ENCODE results near the gene STK33. TPM values are rescaled to one million over a fixed set of nuclear protein-coding genes. Genes with fewer than 3 reads are reported as not detected.

The STK33 gene
- total RNA-seq, 1 donor from 2014 or later = 0.62 TPM

GRCh38 chr11:8359521-8359920 is 234.5 kb downstream of the STK33 start:
- Mint-ChIP-seq H3K27ac (no peak overlapping the region), H3K9me3 (no peaks in the 10 kb centered on the region), H3K36me3 (ENCODE audit: low read depth) (no peaks in the 10 kb centered on the region), H3K27me3 (ENCODE audit: insufficient read depth) (peaks cover 11% of the 10 kb centered on the region), H3K4me1 (ENCODE audit: low read depth) (no peaks in the 10 kb centered on the region), H3K4me3 (no peak overlapping the region)
- intact Hi-C loops (cut with micrococcal nuclease) = no loop called here
- no peak for DNase-seq (ENCODE audit: low spot score)

GRCh38 chr11:8357891-8358566 is 236.0 kb downstream of the STK33 start:
- Mint-ChIP-seq H3K9me3 (no peaks in the 10 kb centered on the region), H3K4me3 (no peak overlapping the region), H3K27me3 (ENCODE audit: insufficient read depth) (peaks cover 16% of the 10 kb centered on the region), H3K27ac (no peak overlapping the region), H3K36me3 (ENCODE audit: low read depth) (no peaks in the 10 kb centered on the region), H3K4me1 (ENCODE audit: low read depth) (no peaks in the 10 kb centered on the region)
- no peak for DNase-seq (ENCODE audit: low spot score)
- intact Hi-C loops (cut with micrococcal nuclease) = no loop called here

DNA sequence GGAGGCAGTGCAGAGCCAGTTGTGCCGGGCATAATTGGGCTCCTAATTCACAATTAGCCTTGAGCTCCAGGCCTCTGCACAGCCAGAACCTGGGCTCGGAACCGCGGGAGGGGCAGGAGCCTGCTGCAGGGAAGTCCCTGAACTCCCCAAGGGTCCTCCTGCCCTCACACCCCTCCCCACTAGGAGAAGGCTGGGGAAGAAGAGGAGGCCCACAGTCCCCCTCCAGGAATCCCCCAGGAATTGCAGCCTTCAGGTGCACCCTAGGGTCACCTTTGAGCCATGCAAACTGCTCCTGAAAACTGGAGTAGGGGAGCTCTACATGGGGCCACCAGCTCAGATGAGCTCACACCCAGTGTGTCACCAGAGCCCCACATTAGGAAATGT is 236.5 kb downstream of the STK33 start:
- intact Hi-C loops (cut with micrococcal nuclease) = no loop called here
- Mint-ChIP-seq H3K9me3 (no peaks in the 10 kb centered on the region), H3K4me1 (ENCODE audit: low read depth) (no peaks in the 10 kb centered on the region), H3K4me3 (no peak overlapping the region), H3K27ac (no peak overlapping the region), H3K27me3 (ENCODE audit: insufficient read depth) (peaks cover 14% of the 10 kb centered on the region), H3K36me3 (ENCODE audit: low read depth) (no peaks in the 10 kb centered on the region)
- DNase-seq (ENCODE audit: low spot score) = no peak

DNA sequence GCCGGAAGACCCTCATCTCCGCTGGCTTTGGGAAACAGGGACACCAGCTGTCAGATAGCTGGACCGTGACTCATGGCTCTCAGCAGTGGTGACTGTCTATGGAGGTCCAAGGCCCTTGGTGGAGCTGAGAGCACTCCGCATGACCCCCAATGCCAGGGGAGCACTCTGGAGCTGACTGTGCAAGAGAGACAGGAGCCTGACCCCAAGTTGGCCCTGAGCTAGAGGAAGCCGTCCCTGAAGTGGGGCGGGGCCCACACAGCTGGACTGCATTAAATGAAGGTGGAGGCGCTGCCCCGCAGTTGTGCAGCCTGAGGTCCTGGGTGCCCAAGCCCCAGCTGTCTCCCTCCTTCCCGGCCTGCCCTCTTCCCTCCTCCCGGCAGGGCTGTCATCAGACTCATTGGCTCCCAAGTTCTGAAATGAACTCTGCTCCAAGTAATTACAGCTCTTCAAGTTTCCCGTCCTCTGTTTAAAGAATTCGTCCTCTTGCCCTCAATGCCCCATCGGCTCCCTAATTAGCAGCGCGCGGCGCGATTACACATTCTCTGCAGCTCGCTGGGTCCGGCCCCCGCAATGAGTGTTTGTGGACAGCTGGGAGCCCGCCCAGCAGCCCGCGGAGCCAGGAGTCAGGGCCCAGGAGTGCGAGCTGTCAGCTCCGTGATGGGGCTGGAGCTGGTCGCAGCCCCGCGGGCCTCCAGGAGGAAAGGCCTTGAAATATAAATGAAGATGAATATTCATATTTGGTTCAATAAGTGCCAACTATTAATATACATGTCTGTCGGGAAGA is 237.1 kb downstream of the STK33 start:
- no peaks in the 10 kb centered on the region for H3K36me3 Mint-ChIP-seq (ENCODE audit: low read depth)
- DNase-seq (ENCODE audit: low spot score) = no peak
- no peaks in the 10 kb centered on the region for H3K9me3 Mint-ChIP-seq
- intact Hi-C loops (cut with micrococcal nuclease) = no loop called here
- no peaks in the 10 kb centered on the region for H3K4me1 Mint-ChIP-seq (ENCODE audit: low read depth)
- H3K27ac Mint-ChIP-seq = no peak overlapping the region
- peaks cover 14% of the 10 kb centered on the region for H3K27me3 Mint-ChIP-seq (ENCODE audit: insufficient read depth)
- H3K4me3 Mint-ChIP-seq = no peak overlapping the region

- H3K4me3 Mint-ChIP-seq = no peak overlapping the region
- no peak for DNase-seq (ENCODE audit: low spot score)
- peaks cover 11% of the 10 kb centered on the region for H3K27me3 Mint-ChIP-seq (ENCODE audit: insufficient read depth)
- no peak overlapping the region for H3K27ac Mint-ChIP-seq
- no peaks in the 10 kb centered on the region for H3K36me3 Mint-ChIP-seq (ENCODE audit: low read depth)
- intact Hi-C loops (cut with micrococcal nuclease) = no loop called here
- H3K9me3 Mint-ChIP-seq = no peaks in the 10 kb centered on the region
- H3K4me1 Mint-ChIP-seq (ENCODE audit: low read depth) = no peaks in the 10 kb centered on the region
Measured at GRCh38 chr11:8356216-8356615, 237.8 kb downstream of the STK33 start.

DNA sequence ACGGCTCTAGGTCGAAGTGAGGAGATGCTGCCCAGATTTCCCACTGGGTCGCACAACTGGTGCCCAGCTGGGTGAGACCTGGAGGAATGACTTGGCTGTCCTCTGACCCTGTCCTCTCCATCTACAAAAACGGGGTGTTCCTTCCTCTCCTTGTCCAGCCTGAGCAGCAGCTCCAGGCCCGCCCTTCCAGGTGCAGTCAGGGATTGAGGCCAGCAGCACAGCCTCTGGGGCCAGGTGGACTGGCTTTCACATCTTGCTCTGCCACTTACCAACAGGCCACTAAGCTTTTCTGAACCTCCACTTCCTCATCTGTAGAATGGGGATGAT is 238.6 kb downstream of the STK33 start:
- H3K27ac Mint-ChIP-seq = no peak overlapping the region
- H3K27me3 Mint-ChIP-seq (ENCODE audit: insufficient read depth) = peaks cover 11% of the 10 kb centered on the region
- no peak overlapping the region for H3K4me3 Mint-ChIP-seq
- DNase-seq (ENCODE audit: low spot score) = no peak
- H3K9me3 Mint-ChIP-seq = no peaks in the 10 kb centered on the region
- no peaks in the 10 kb centered on the region for H3K4me1 Mint-ChIP-seq (ENCODE audit: low read depth)
- H3K36me3 Mint-ChIP-seq (ENCODE audit: low read depth) = no peaks in the 10 kb centered on the region
- intact Hi-C loops (cut with micrococcal nuclease) = no loop called here

DNA sequence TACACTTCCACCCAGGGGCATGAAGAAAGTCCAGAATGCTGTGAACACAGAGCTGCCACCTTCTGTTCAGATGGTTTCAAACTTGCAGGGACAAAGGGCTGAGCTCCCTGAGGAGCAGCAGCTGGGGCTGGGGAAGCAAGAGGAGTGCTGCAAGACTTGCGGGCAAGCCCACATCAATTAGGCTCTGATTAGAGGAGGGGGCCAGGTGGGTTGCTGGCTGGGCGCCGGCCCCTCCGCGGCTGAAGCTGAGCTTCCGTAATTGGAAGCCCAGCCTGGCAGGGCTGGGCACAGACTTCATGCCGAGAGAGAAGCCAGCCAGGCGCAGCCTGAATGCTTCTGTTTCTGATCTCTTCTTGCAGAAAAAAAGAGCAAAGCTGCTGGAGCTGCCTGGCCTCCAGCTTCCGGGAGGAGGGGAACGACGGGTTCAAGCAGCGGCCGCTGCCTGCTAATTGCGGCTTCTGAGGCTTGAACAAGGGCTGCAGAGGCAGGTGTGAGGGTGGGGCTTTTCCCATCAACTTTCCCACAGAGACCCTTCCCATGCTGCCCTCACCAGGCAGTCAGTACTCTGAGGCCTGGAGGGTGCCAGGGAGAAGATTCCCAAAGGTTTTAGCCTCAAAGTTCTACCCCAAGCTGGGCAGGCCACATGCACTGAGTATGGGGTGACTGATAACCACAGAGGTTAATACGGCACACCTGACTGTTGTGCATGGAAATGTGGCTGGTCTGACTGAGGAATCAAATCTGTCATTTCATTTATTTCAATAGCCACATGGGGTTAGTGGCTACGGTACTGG is 239.2 kb downstream of the STK33 start:
- DNase-seq (ENCODE audit: low spot score) = no peak
- no peaks in the 10 kb centered on the region for H3K4me1 Mint-ChIP-seq (ENCODE audit: low read depth)
- H3K36me3 Mint-ChIP-seq (ENCODE audit: low read depth) = no peaks in the 10 kb centered on the region
- intact Hi-C loops (cut with micrococcal nuclease) = no loop called here
- H3K9me3 Mint-ChIP-seq = no peaks in the 10 kb centered on the region
- no peak overlapping the region for H3K4me3 Mint-ChIP-seq
- H3K27ac Mint-ChIP-seq = no peak overlapping the region
- H3K27me3 Mint-ChIP-seq (ENCODE audit: insufficient read depth) = peaks cover 11% of the 10 kb centered on the region

GRCh38 chr11:8352876-8353505 is 241.0 kb downstream of the STK33 start:
- Mint-ChIP-seq H3K4me3 (no peak overlapping the region), H3K36me3 (ENCODE audit: low read depth) (no peaks in the 10 kb centered on the region), H3K27ac (no peak overlapping the region)

GRCh38 chr11:8352103-8352875 is 241.7 kb downstream of the STK33 start:
- no peak overlapping the region for H3K4me3 Mint-ChIP-seq
- intact Hi-C loops (cut with micrococcal nuclease) = no loop called here

More at GRCh38 chr11:8352876-8353505, 241.0 kb downstream of the STK33 start:
- Mint-ChIP-seq H3K9me3 (peaks cover 3% of the 10 kb centered on the region), H3K4me1 (ENCODE audit: low read depth) (no peaks in the 10 kb centered on the region), H3K27me3 (ENCODE audit: insufficient read depth) (peaks cover 11% of the 10 kb centered on the region)
- no peak for DNase-seq (ENCODE audit: low spot score)
- intact Hi-C loops (cut with micrococcal nuclease) = no loop called here

GRCh38 chr11:8351223-8351622 is 242.8 kb downstream of the STK33 start:
- Mint-ChIP-seq H3K4me3 (no peak overlapping the region), H3K9me3 (peaks cover 6% of the 10 kb centered on the region), H3K27ac (no peak overlapping the region), H3K4me1 (ENCODE audit: low read depth) (no peaks in the 10 kb centered on the region), H3K27me3 (ENCODE audit: insufficient read depth) (peaks cover 11% of the 10 kb centered on the region), H3K36me3 (ENCODE audit: low read depth) (no peaks in the 10 kb centered on the region)
- no peak for DNase-seq (ENCODE audit: low spot score)
- intact Hi-C loops (cut with micrococcal nuclease) = no loop called here

More at GRCh38 chr11:8352103-8352875, 241.7 kb downstream of the STK33 start:
- Mint-ChIP-seq H3K36me3 (ENCODE audit: low read depth) (no peaks in the 10 kb centered on the region), H3K27ac (no peak overlapping the region), H3K9me3 (peaks cover 6% of the 10 kb centered on the region), H3K27me3 (ENCODE audit: insufficient read depth) (peaks cover 11% of the 10 kb centered on the region), H3K4me1 (ENCODE audit: low read depth) (no peaks in the 10 kb centered on the region)
- DNase-seq (ENCODE audit: low spot score) = no peak

DNA sequence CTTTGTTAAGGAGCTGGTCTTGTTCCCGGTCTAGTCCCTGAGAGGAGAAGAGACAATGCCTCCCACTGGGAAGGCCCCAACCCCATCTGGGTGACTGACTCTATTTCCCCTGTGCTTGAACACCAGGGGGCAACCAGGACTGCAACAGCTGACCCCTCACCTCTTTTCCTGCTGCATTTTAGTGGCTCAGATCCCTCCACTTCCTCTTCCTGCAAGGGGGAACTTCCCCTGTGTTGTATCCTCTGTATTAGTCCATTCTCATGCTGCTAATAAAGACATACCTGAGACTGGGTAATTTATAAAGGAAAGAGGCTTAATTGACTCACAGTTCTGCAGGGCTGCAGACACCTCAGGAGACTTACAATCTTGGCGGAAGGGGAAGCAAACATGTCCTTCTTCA is 246.1 kb downstream of the STK33 start:
- Mint-ChIP-seq H3K27me3 (ENCODE audit: insufficient read depth) (no peaks in the 10 kb centered on the region), H3K27ac (no peak overlapping the region), H3K9me3 (peaks cover 6% of the 10 kb centered on the region), H3K36me3 (ENCODE audit: low read depth) (no peaks in the 10 kb centered on the region), H3K4me3 (no peak overlapping the region), H3K4me1 (ENCODE audit: low read depth) (no peaks in the 10 kb centered on the region)
- no peak for DNase-seq (ENCODE audit: low spot score)
- intact Hi-C loops (cut with micrococcal nuclease) = no loop called here

DNA sequence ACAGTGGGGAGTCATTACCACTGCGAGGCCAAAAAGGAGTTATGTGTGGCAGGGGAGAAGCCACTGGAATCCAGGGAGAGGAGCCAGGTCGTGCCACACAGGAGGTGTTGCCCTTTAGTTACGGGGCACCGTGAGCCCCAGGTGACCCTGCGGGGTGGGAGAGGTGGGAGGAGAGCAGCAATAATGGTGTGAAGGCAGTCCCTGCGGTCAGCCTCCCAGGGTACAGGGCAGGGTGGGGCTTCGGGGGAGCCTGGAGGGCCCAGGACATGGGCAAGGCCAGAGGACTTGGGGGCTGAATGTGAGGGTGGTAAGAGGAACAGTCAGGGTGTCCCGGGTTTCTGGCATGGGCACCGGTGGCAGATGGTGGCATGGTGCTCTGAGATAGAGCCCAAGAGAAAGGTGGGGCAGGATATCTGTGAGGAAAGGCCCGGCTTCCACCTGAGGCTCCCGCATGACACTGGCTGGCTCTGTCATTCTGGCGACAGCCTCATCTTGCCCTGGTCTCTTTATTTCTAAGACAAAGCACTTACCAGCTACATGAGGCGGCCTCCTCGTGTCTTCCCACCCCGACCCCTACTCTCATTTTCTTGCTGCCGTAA is 247.8 kb downstream of the STK33 start:
- intact Hi-C loops (cut with micrococcal nuclease) = no loop called here

More for the DNA sequence above, 247.8 kb downstream of the STK33 start:
- Mint-ChIP-seq H3K36me3 (ENCODE audit: low read depth) (no peaks in the 10 kb centered on the region), H3K4me1 (ENCODE audit: low read depth) (no peaks in the 10 kb centered on the region), H3K4me3 (no peak overlapping the region), H3K9me3 (peaks cover 6% of the 10 kb centered on the region), H3K27me3 (ENCODE audit: insufficient read depth) (peaks cover 2% of the 10 kb centered on the region), H3K27ac (no peak overlapping the region)
- DNase-seq (ENCODE audit: low spot score) = no peak
